GM12878 (cell line): Measurements from ENCODE around the gene SLC6A20. TPM values are rescaled to one million over a fixed set of nuclear protein-coding genes. Genes with fewer than 3 reads are reported as not detected.
"Not testable (repeated sequence)": the region's sequence is repeated elsewhere in the genome, so short reads cannot be mapped to it uniquely, and the experiment has no call there.

Experiments
- ATAC-seq: fragments of 200-7000 bp; cut with Tn5 transposase; 3 replicates; pipeline ENCODE4 v1.9.1; 2020; ENCODE audit warnings: mild to moderate bottlenecking, moderate library complexity
- BruUV-seq: library from RNA; stranded (reverse); fragments of 400-500 nt; replicated peaks from 2 replicates; lab custom pipeline; 2021; lab: Mats Ljungman, UMichigan
- CTCF ChIA-PET: fragments of 300-600 bp; sonication (Branson Sonifier 250); formaldehyde crosslinking; extraction: SDS; loops from one replicate; lab custom pipeline; 2021; ENCODE audit warnings: inconsistent platforms; lab: Yijun Ruan, JAX
- POLR2A ChIA-PET: fragments of 350-600 bp; formaldehyde crosslinking; extraction: SDS; loops from one replicate; lab custom pipeline; 2021; ENCODE audit warnings: inconsistent platforms; lab: Charles Lee
- RAD21 ChIA-PET: fragments of 300-600 bp; sonication (Branson Sonifier 250); formaldehyde crosslinking; loops from one replicate; lab custom pipeline; 2023; ENCODE audit warnings: antibody characterized with exemption; ENCODE audit not compliant: unreplicated experiment; lab: Charles Lee
- SMC1A ChIA-PET: fragments of 300-600 bp; sonication (Branson Sonifier 250); formaldehyde crosslinking; loops from one replicate; lab custom pipeline; 2023; ENCODE audit not compliant: unreplicated experiment, uncharacterized antibody; lab: Charles Lee
- DNase-seq: peaks from one replicate; pipeline ENCODE4 v3.0.0-alpha.2; 2011; ENCODE audit warnings: low read depth, low spot score
- FAIRE-seq: peaks from 3 replicates; lab custom pipeline; 2011; peaks lifted over from hg19 to GRCh38; lab: Jason Lieb, UNC
- H2AFZ ChIP-seq: 2 replicates; pipeline ENCODE4 v1.6.0; 2011; ENCODE audit warnings: low read depth, low read length, control low read depth; ENCODE audit not compliant: control insufficient read depth
- H3K27ac ChIP-seq: 2 replicates; pipeline ENCODE4 v1.5.1; 2011; ENCODE audit warnings: control low read depth; ENCODE audit not compliant: control insufficient read depth, insufficient read depth
- H3K27me3 ChIP-seq, 2 experiments: replicated peaks in 1 of 2; 2 replicates each; pipeline versions ENCODE4 v1.6.0 to v1.6.1; 2011; ENCODE audit warnings: low read length in 1 of 2; ENCODE audit not compliant: control insufficient read depth in 2 of 2, insufficient read depth in 2 of 2
- H3K36me3 ChIP-seq, 2 experiments: 2 replicates each; pipeline ENCODE4 v1.5.1; 2011; ENCODE audit warnings: low read length in 1 of 2; ENCODE audit not compliant: control insufficient read depth in 2 of 2, insufficient read depth in 2 of 2
- H3K4me1 ChIP-seq: 2 replicates; pipeline ENCODE4 v1.6.1; 2011; ENCODE audit warnings: mild to moderate bottlenecking, low read length, moderate library complexity, mixed read lengths; ENCODE audit not compliant: control insufficient read depth, insufficient read depth
- H3K4me2 ChIP-seq: 2 replicates; pipeline ENCODE4 v1.6.0; 2011; ENCODE audit warnings: control low read depth; ENCODE audit not compliant: control insufficient read depth, insufficient read depth
- H3K4me3 ChIP-seq: fragments of 200-600 bp; sonication (generic); 2 replicates; pipeline ENCODE4 v1.5.1; 2016
- H3K79me2 ChIP-seq: 2 replicates; pipeline ENCODE4 v1.6.0; 2011; ENCODE audit warnings: low read length; ENCODE audit not compliant: control insufficient read depth, insufficient read depth
- H3K9ac ChIP-seq: 2 replicates; pipeline ENCODE4 v1.8.0; 2011; ENCODE audit warnings: low read length, control low read depth, mixed read lengths; ENCODE audit not compliant: control insufficient read depth, insufficient read depth
- H3K9me3 ChIP-seq: replicated peaks from 3 replicates; pipeline ENCODE4 v1.5.1; 2011; ENCODE audit warnings: mild to moderate bottlenecking, low read length; ENCODE audit not compliant: control insufficient read depth, insufficient read depth
- H4K20me1 ChIP-seq: 2 replicates; pipeline ENCODE4 v1.6.0; 2011; ENCODE audit not compliant: control insufficient read depth, insufficient read depth
- JUND ChIP-seq: IDR thresholded peaks from 2 replicates; pipeline ENCODE4 v1.6.1; 2012; ENCODE audit warnings: low read depth, mild to moderate bottlenecking, low read length, improper control_type of control experiment, moderate library complexity
- LARP7 ChIP-seq: fragments of 450-650 bp; IDR thresholded peaks from 2 replicates; pipeline ENCODE4 v1.6.1; 2017; ENCODE audit warnings: mild to moderate bottlenecking
- NFXL1 ChIP-seq: fragments of 450-650 bp; IDR thresholded peaks from 2 replicates; pipeline ENCODE4 v1.6.1; 2017; ENCODE audit warnings: antibody characterized with exemption, mild to moderate bottlenecking, borderline replicate concordance
- RAD21 ChIP-seq: IDR thresholded peaks from 2 replicates; pipeline ENCODE4 v1.6.1; 2011; ENCODE audit warnings: mild to moderate bottlenecking, low read depth, low read length, moderate library complexity; ENCODE audit not compliant: insufficient read depth
- RB1 ChIP-seq: fragments of 450-650 bp; formaldehyde crosslinking; IDR thresholded peaks from 2 replicates; pipeline ENCODE4 v1.6.1; 2017; ENCODE audit warnings: mild to moderate bottlenecking, borderline replicate concordance
- RFX5 ChIP-seq: IDR thresholded peaks from 2 replicates; pipeline ENCODE4 v1.6.1; 2011; ENCODE audit warnings: low read depth, low read length, improper control_type of control experiment
- ZBTB11 ChIP-seq: fragments of 450-650 bp; formaldehyde crosslinking; IDR thresholded peaks from 2 replicates; pipeline ENCODE4 v1.5.0; 2022; ENCODE audit warnings: mild to moderate bottlenecking, missing genetic modification characterization
- ZNF24 ChIP-seq: fragments of 450-650 bp; IDR thresholded peaks from 2 replicates; pipeline ENCODE4 v1.6.1; 2017; ENCODE audit warnings: antibody characterized with exemption, mild to moderate bottlenecking
- ZNF274 ChIP-seq: IDR thresholded peaks from one replicate; pipeline ENCODE4 v1.8.0; 2011; ENCODE audit not compliant: insufficient read length, insufficient read depth
- whole genome bisulfite sequencing: methylation state at CpG from one replicate; pipeline ENCODE4 v1.1.6; 2016; ENCODE audit warnings: low lambda C conversion rate; ENCODE audit not compliant: insufficient replicate concordance, insufficient coverage; ENCODE audit errors: missing lambda C conversion rate; 5-methylcytosine and 5-hydroxymethylcytosine counted together
- in situ Hi-C: fragments of 300-500 bp; cut with MboI; formaldehyde crosslinking; loops from 9 replicates; pipeline ENCODE4 v1.14.3; 2018; ENCODE audit warnings: mixed read lengths
- intact Hi-C: fragments of 100-400 bp; cut with micrococcal nuclease; formaldehyde crosslinking; loops from one replicate; pipeline ENCODE4 v1.14.2; 2022; ENCODE audit not compliant: unreplicated experiment
- polyA plus RNA-seq, 11 experiments: library from polyadenylated mRNA; depleted of rRNA in 4 of 11; unstranded in 6 of 11; stranded (reverse) in 5 of 11; fragments of >200 nt; fragmentation: Nextera tagmentation in 4 of 11; fragmentation: Illumina TruSeq in 1 of 11; extraction: Ambion mirVana in 4 of 11; extraction: Trizol in 1 of 11; gene quantifications; 1 replicate in 1 of 11; 2 replicates in 10 of 11; pipeline versions ENCODE4 v1.2.1 to v1.2.3, GENCODE V29; 2011 to 2016; ENCODE audit warnings: inconsistent platforms in 2 of 11, missing spikeins in 2 of 11, low read depth in 1 of 11
- total RNA-seq, 4 experiments: library from RNA; depleted of rRNA in 3 of 4; stranded (reverse); fragments of >200 nt in 3 of 4; fragmentation: Illumina TruSeq in 1 of 4; extraction: Trizol in 1 of 4; gene quantifications; 2 replicates each; pipeline versions ENCODE4 v1.2.1 to v1.2.3, GENCODE V29; 2013 to 2021
- TF ChIP-seq, protein P1 (sequence below): fragments of 450-650 bp; IDR thresholded peaks from 2 replicates; pipeline ENCODE4 v1.6.1; 2017; ENCODE audit warnings: borderline replicate concordance

Gene SLC6A20
- total and polyA plus RNA-seq, 10 of the 15 experiments (the other 5 are each of a cell fraction or from before 2014, with no cell fraction given), result 0.31 to 4.1 (median 1.1) TPM

- H3K4me2 ChIP-seq, result no peak overlapping the region
- ChIA-PET SMC1A (interaction anchor here (0.9 to 6.1 kb wide), 5 partner anchors 171 to 318 kb away, joined by 3 to 86 read pairs (median 3); no protein-coding TSS in a partner anchor), CTCF (interaction anchor here (1.2 to 7.5 kb wide), 9 partner anchors 8 to 322 kb away, joined by 3 to 189 read pairs (median 8); no protein-coding TSS in a partner anchor), RAD21 (interaction anchor here (6.2 kb wide), 1 partner anchor 169 kb away, joined by 89 read pairs; no protein-coding TSS in a partner anchor)
- no peak for ATAC-seq
- no peaks in the 10 kb centered on the region for H4K20me1 ChIP-seq
- no peak overlapping the region for H3K9ac ChIP-seq
- WGBS, result 49% methylated on average over 16 of the region's 16 CpGs
- H3K27me3 ChIP-seq, result 0 out of 4 replicates have a peak, but pooled peaks cover 0 to 2% of the 10 kb centered on the region in 2 experiments
- TF ChIP-seq NFXL1 (no peak), JUND (no peak), ZNF274 (no peak), RFX5 (no peak), ZBTB11 (CRISPR knock-in tag) (no peak), RB1 (no peak), RAD21 (no peak), LARP7 (no peak), ZNF24 (no peak)
- TF ChIP-seq, protein P1, sequence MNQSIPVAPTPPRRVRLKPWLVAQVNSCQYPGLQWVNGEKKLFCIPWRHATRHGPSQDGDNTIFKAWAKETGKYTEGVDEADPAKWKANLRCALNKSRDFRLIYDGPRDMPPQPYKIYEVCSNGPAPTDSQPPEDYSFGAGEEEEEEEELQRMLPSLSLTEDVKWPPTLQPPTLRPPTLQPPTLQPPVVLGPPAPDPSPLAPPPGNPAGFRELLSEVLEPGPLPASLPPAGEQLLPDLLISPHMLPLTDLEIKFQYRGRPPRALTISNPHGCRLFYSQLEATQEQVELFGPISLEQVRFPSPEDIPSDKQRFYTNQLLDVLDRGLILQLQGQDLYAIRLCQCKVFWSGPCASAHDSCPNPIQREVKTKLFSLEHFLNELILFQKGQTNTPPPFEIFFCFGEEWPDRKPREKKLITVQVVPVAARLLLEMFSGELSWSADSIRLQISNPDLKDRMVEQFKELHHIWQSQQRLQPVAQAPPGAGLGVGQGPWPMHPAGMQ, result no peak
- TF ChIP-seq, all 136 proteins: peak for 0
- in situ Hi-C loops, result loop anchor here (10.0 kb wide), 1 partner anchor 306 kb away; no protein-coding TSS in a partner anchor
- POLR2A ChIA-PET, result no interaction called here
- no TSS peak for BruUV-seq
- Histone ChIP-seq H3K36me3 (no peaks in the 10 kb centered on the region; a peak in 1 of 4 replicates), H3K27ac (no peak overlapping the region), H2AFZ (no peak overlapping the region), H3K79me2 (no peaks in the 10 kb centered on the region), H3K4me1 (no peaks in the 10 kb centered on the region), H3K9me3 (no peaks in the 10 kb centered on the region), H3K4me3 (no peak overlapping the region)
- intact Hi-C loops, result no loop called here
- no peak for DNase-seq
- no peak for FAIRE-seq
Observed at GRCh38 chr3:45758871-45759270, 37.5 kb downstream of the SLC6A20 start.

DNA sequence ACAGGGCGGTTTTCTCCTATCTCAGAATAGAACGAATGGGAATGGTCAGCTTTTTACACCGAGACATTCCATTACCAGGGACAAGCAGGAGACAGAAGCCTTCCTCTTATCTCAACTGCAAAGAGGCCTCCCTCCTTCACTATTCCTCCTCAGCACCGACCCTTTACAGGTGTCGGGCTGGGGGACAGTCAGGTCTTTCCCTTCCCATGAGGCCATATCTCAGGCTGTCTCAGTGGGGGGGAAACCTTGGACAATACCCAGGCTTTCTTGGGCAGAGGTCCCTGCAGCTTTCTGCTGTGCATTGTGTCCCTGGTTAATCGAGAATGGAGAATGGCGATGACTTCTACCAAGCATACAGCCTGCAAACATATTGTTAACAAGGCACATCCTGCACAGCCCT lies 39.2 kb downstream of the SLC6A20 start:
- H3K36me3 ChIP-seq, H3K9ac ChIP-seq, CTCF ChIA-PET, H3K9me3 ChIP-seq, ATAC-seq, DNase-seq, intact Hi-C loops, SMC1A ChIA-PET, H2AFZ ChIP-seq, H3K4me2 ChIP-seq, H3K27ac ChIP-seq, POLR2A ChIA-PET, H3K79me2 ChIP-seq, FAIRE-seq, RAD21 ChIA-PET, BruUV-seq, H3K4me3 ChIP-seq, H3K4me1 ChIP-seq, H4K20me1 ChIP-seq, H3K27me3 ChIP-seq: not testable (repeated sequence)
- in situ Hi-C loops, result loop anchor here (10.0 kb wide), 1 partner anchor 308 kb away; no protein-coding TSS in a partner anchor
- WGBS, result 65% methylated on average over 7 of the region's 7 CpGs
